Thyroid gland (tissue), 4 donors: ENCODE results near the gene ZCCHC24.

ENCODE experiments used
- CTCF ChIP-seq, 6 experiments: fragments of 200-600 bp in 3 of 6; fragments of 450-650 bp in 3 of 6; sonication (generic) in 3 of 6; IDR thresholded peaks; one replicate each; pipeline ENCODE4 v1.5.1; 2016 to 2019; ENCODE audit warnings: antibody characterized with exemption in 6 of 6, mild to moderate bottlenecking in 2 of 6, inconsistent platforms in 1 of 6, moderate library complexity in 1 of 6
- POLR2A ChIP-seq, 2 donors: fragments of 450-650 bp; IDR thresholded peaks; one replicate each; pipeline ENCODE4 v1.6.1; 2017; ENCODE audit warnings: antibody characterized with exemption in 2 of 2, mild to moderate bottlenecking in 2 of 2, moderate library complexity in 1 of 2

GRCh38 chr10:79431428-79431827 is 14.0 kb downstream of the ZCCHC24 start:
- TF ChIP-seq POLR2A (IDR thresholded peaks at IDR 0.05) (no peak), CTCF (IDR thresholded peaks at IDR 0.05) (no peak)
